OCI-LY1 (cell line): Measurements from ENCODE around the gene IFI27.

Experiments
- CTCF ChIP-seq: fragments of 200-600 bp; sonication (generic), shearing (Covaris generic); IDR thresholded peaks from 2 replicates; pipeline ENCODE4 v1.5.1; 2017; ENCODE audit warnings: mild to moderate bottlenecking, antibody characterized with exemption, low read length, moderate library complexity, mixed read lengths
- EZH2 ChIP-seq: fragments of 200-600 bp; sonication (generic), shearing (Covaris generic); IDR thresholded peaks from 2 replicates; pipeline ENCODE4 v1.8.0; 2017; ENCODE audit warnings: borderline replicate concordance, mixed run types, mild to moderate bottlenecking, antibody characterized with exemption, low read length, moderate library complexity, mixed read lengths

DNA sequence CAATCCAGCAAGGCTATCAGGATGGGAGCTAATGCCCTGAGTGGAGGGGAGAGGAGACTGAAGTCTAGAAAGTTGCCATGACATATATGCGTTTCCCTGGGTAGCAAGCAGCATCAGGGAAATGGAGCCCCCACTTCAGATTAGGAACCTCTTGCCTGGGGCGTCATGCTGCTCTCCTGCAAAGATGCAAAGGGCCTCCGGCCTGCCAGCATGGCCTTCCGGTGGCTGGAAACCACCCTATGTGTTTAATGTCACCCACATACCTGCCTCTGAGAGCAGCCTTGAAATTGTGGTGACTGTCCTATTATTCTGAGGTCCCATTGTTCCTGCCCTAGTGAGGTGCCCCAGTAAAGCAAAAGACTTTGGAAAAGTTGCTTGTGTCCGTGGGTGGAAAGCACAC is 28.9 kb downstream of the IFI27 start:
- TF ChIP-seq CTCF (no peak), EZH2 (no peak)
